Keratinocyte (primary cell): ENCODE data around the gene SIAH2. TPM values are rescaled to one million over a fixed set of nuclear protein-coding genes. Genes with fewer than 3 reads are reported as not detected.
A peak's percentile ranks its signal among the peaks of the same experiment; 100 is the strongest.

Experiments
- DNase-seq: peaks from one replicate; pipeline ENCODE4 v3.0.0-alpha.2; 2011; ENCODE audit warnings: low read depth, missing footprints, low spot score
- FAIRE-seq: peaks from 2 replicates; lab custom pipeline; 2011; peaks lifted over from hg19 to GRCh38; lab: Jason Lieb, UNC
- H2AFZ ChIP-seq: 2 replicates; pipeline ENCODE4 v1.6.0; 2012; ENCODE audit warnings: low read length, control low read depth, inconsistent platforms; ENCODE audit not compliant: control insufficient read depth
- H3K27ac ChIP-seq: 2 replicates; pipeline ENCODE4 v1.5.1; 2011; ENCODE audit warnings: low read length; ENCODE audit not compliant: control insufficient read depth, insufficient read depth
- H3K27me3 ChIP-seq: 3 replicates; pipeline ENCODE4 v1.6.0; 2011; ENCODE audit warnings: low read length; ENCODE audit not compliant: control insufficient read depth, insufficient read depth; ENCODE audit errors: extremely low read depth
- H3K36me3 ChIP-seq, 2 experiments: 2 replicates in 1 of 2; 3 replicates in 1 of 2; pipeline ENCODE4 v1.5.1; 2011; ENCODE audit warnings: low read length in 2 of 2, mild to moderate bottlenecking in 1 of 2; ENCODE audit not compliant: control insufficient read depth in 2 of 2, insufficient read depth in 2 of 2; ENCODE audit errors: extremely low read depth in 1 of 2
- H3K4me1 ChIP-seq: 3 replicates; pipeline ENCODE4 v1.5.1; 2011; ENCODE audit warnings: low read length; ENCODE audit not compliant: control insufficient read depth, insufficient read depth; ENCODE audit errors: extremely low read depth
- H3K4me2 ChIP-seq: 3 replicates; pipeline ENCODE4 v1.6.0; 2011; ENCODE audit warnings: low read depth, low read length; ENCODE audit not compliant: control insufficient read depth, insufficient read depth; ENCODE audit errors: extremely low read depth
- H3K4me3 ChIP-seq, 3 experiments: fragments of 200-600 bp in 1 of 3; sonication (generic) in 1 of 3; 2 replicates in 2 of 3; 3 replicates in 1 of 3; pipeline ENCODE4 v1.5.1; 2011 to 2016; ENCODE audit warnings: low read length in 3 of 3, mild to moderate bottlenecking in 3 of 3, control low read depth in 2 of 3, inconsistent platforms in 1 of 3, low read depth in 1 of 3, mixed read lengths in 1 of 3, mixed run types in 1 of 3, moderate library complexity in 1 of 3; ENCODE audit not compliant: control insufficient read depth in 2 of 3, insufficient read depth in 2 of 3; ENCODE audit errors: extremely low read depth in 1 of 3
- H3K79me2 ChIP-seq: 2 replicates; pipeline ENCODE4 v1.6.0; 2012; ENCODE audit warnings: low read length; ENCODE audit not compliant: control insufficient read depth, insufficient read depth
- H3K9ac ChIP-seq: 3 replicates; pipeline ENCODE4 v1.6.0; 2011; ENCODE audit warnings: low read length; ENCODE audit not compliant: control insufficient read depth, insufficient read depth; ENCODE audit errors: extremely low read depth
- H3K9me1 ChIP-seq: 3 replicates; pipeline ENCODE4 v1.6.0; 2011; ENCODE audit warnings: low read length; ENCODE audit not compliant: control insufficient read depth, insufficient read depth; ENCODE audit errors: extremely low read depth
- H3K9me3 ChIP-seq: 2 replicates; pipeline ENCODE4 v1.5.1; 2012; ENCODE audit warnings: low read depth, low read length; ENCODE audit not compliant: control insufficient read depth
- H4K20me1 ChIP-seq: 3 replicates; pipeline ENCODE4 v1.6.0; 2011; ENCODE audit warnings: low read length; ENCODE audit not compliant: control insufficient read depth, insufficient read depth; ENCODE audit errors: extremely low read depth
- CTCF ChIP-seq, 3 experiments: IDR thresholded peaks in 1 of 3; conservative IDR thresholded peaks in 1 of 3; optimal IDR thresholded peaks in 1 of 3; 2 replicates in 2 of 3; 3 replicates in 1 of 3; pipeline versions ENCODE3 to v1.5.1; 2011; ENCODE audit warnings: low read length in 3 of 3, mild to moderate bottlenecking in 3 of 3, moderate library complexity in 2 of 3, control low read depth in 1 of 3, inconsistent platforms in 1 of 3; ENCODE audit not compliant: insufficient read depth in 2 of 3; ENCODE audit errors: extremely low read depth in 1 of 3
- EZH2 ChIP-seq: IDR thresholded peaks from one replicate; pipeline ENCODE4 v1.6.1; 2012; ENCODE audit warnings: inconsistent platforms, mild to moderate bottlenecking, low read length, moderate library complexity
- dilution Hi-C: fragments of 300-500 bp; cut with MboI; formaldehyde crosslinking; loops from one replicate; pipeline ENCODE4 v1.7.0; 2020; ENCODE audit warnings: low sequenced_read_pairs; ENCODE audit not compliant: extremely low pct_ligation_motif_present
- polyA plus RNA-seq, 5 experiments: library from polyadenylated mRNA; depleted of rRNA in 3 of 5; stranded (reverse) in 3 of 5; stranded (forward) in 1 of 5; unstranded in 1 of 5; fragments of >200 nt; gene quantifications; 1 replicate in 1 of 5; 2 replicates in 3 of 5; 3 replicates in 1 of 5; pipeline versions ENCODE4 v1.2.1 to v1.2.3, GENCODE V29; 2011 to 2012; ENCODE audit warnings: missing spikeins in 2 of 5, low read depth in 1 of 5, low replicate concordance in 1 of 5

Gene SIAH2
- polyA plus RNA-seq, 1 donor (not counting 4 experiments of a cell fraction or from before 2014, with no cell fraction given): 44.8 TPM

- Histone ChIP-seq H3K27me3 (no peaks in the 10 kb centered on the region), H3K79me2 (peaks cover 91% of the 10 kb centered on the region), H3K9ac (no peak overlapping the region), H4K20me1 (peaks cover 5% of the 10 kb centered on the region), H3K9me1 (no peaks in the 10 kb centered on the region), H3K4me2 (peak overlapping the region; percentile 48), H3K9me3 (no peaks in the 10 kb centered on the region), H3K27ac (peak overlapping the region; percentile 43), H3K4me1 (peaks cover 18% of the 10 kb centered on the region), H2AFZ (no peak overlapping the region), H3K4me3 (no peak overlapping the region), H3K36me3 (peaks cover 5 to 18% of the 10 kb centered on the region in 2 experiments)
- no peak for DNase-seq
- peak; percentile 26 for FAIRE-seq
- dilution Hi-C loops: no loop called here
- TF ChIP-seq EZH2: no peak
- no peak for TF ChIP-seq CTCF (optimal IDR thresholded peaks at IDR 0.05 in 1 of 3, IDR thresholded peaks at IDR 0.05 in 1 of 3, conservative IDR thresholded peaks at IDR 0.05 in 1 of 3; ENCODE audit: extremely low read depth in 1 of 3, insufficient read depth in 2 of 3, low read length in 3 of 3)
These were observed 11.1 kb downstream of the SIAH2 start for GRCh38 chr3:150751781-150752263.

- H3K36me3 ChIP-seq: peaks cover 3 to 12% of the 10 kb centered on the region in 2 experiments
- no peaks in the 10 kb centered on the region for H3K9me3 ChIP-seq
- H3K9me1 ChIP-seq: no peaks in the 10 kb centered on the region
- no peak for DNase-seq
- peaks cover 85% of the 10 kb centered on the region for H3K79me2 ChIP-seq
- dilution Hi-C loops: no loop called here
- TF ChIP-seq EZH2: no peak
- TF ChIP-seq CTCF (optimal IDR thresholded peaks at IDR 0.05 in 1 of 3, IDR thresholded peaks at IDR 0.05 in 1 of 3, conservative IDR thresholded peaks at IDR 0.05 in 1 of 3; ENCODE audit: extremely low read depth in 1 of 3, insufficient read depth in 2 of 3, low read length in 3 of 3): no peak
- H3K9ac ChIP-seq: no peak overlapping the region
- H2AFZ ChIP-seq: no peak overlapping the region
- H3K4me1 ChIP-seq: peaks cover 31% of the 10 kb centered on the region
- no peak overlapping the region for H3K4me2 ChIP-seq
- H3K4me3 ChIP-seq: no peak overlapping the region
- FAIRE-seq: no peak
- no peak overlapping the region for H3K27ac ChIP-seq
- peaks cover 5% of the 10 kb centered on the region for H4K20me1 ChIP-seq
- H3K27me3 ChIP-seq: no peaks in the 10 kb centered on the region
These were observed 13.7 kb downstream of the SIAH2 start for GRCh38 chr3:150749255-150749654.
